TTC549 (cell line): ENCODE data around the gene CDK6.

ENCODE experiments used
- FAIRE-seq: peaks from 2 replicates; lab custom pipeline; 2012; peaks lifted over from hg19 to GRCh38; lab: Jason Lieb, UNC

The CDK6 gene

GRCh38 chr7:92641921-92642511 lies 194.4 kb downstream of the CDK6 start:
- FAIRE-seq, result no peak

GRCh38 chr7:92639966-92640365 lies 196.4 kb downstream of the CDK6 start:
- no peak for FAIRE-seq

GRCh38 chr7:92639213-92639896 lies 197.0 kb downstream of the CDK6 start:
- no peak for FAIRE-seq

GRCh38 chr7:92636018-92636560 lies 200.3 kb downstream of the CDK6 start:
- no peak for FAIRE-seq

- no peak for FAIRE-seq
Observed at GRCh38 chr7:92635538-92635937, 200.8 kb downstream of the CDK6 start.

- FAIRE-seq, result no peak
Observed at GRCh38 chr7:92634924-92635519, 201.4 kb downstream of the CDK6 start.

GRCh38 chr7:92634205-92634604 lies 202.2 kb downstream of the CDK6 start:
- FAIRE-seq, result no peak

- no peak for FAIRE-seq
Observed at GRCh38 chr7:92633211-92633906, 203.0 kb downstream of the CDK6 start.

- no peak for FAIRE-seq
Observed at GRCh38 chr7:92632791-92633190, 203.6 kb downstream of the CDK6 start.

- FAIRE-seq, result no peak
Observed at GRCh38 chr7:92631850-92632487, 204.4 kb downstream of the CDK6 start.

GRCh38 chr7:92631067-92631849 lies 205.1 kb downstream of the CDK6 start:
- FAIRE-seq, result no peak

- no peak for FAIRE-seq
Observed at GRCh38 chr7:92629779-92630178, 206.6 kb downstream of the CDK6 start.

GRCh38 chr7:92627956-92628355 lies 208.4 kb downstream of the CDK6 start:
- no peak for FAIRE-seq

GRCh38 chr7:92626281-92626809 lies 210.0 kb downstream of the CDK6 start:
- no peak for FAIRE-seq

- no peak for FAIRE-seq
Observed at GRCh38 chr7:92625617-92626016, 210.8 kb downstream of the CDK6 start.

- no peak for FAIRE-seq
Observed at GRCh38 chr7:92624298-92624996, 211.9 kb downstream of the CDK6 start.

- no peak for FAIRE-seq
Observed at GRCh38 chr7:92623544-92623943, 212.8 kb downstream of the CDK6 start.

GRCh38 chr7:92622685-92623084 lies 213.7 kb downstream of the CDK6 start:
- no peak for FAIRE-seq

- no peak for FAIRE-seq
Observed at GRCh38 chr7:92622030-92622429, 214.3 kb downstream of the CDK6 start.

GRCh38 chr7:92621561-92622023 lies 214.8 kb downstream of the CDK6 start:
- FAIRE-seq, result no peak
